NCI-H82 (cell line): ENCODE data around the gene RNF144A.

ENCODE experiments used
- DNase-seq: peaks from one replicate; lab custom pipeline; 2025; lab: John Stamatoyannopoulos, UW

RNF144A gene

GRCh38 chr2:6908291-6908690 is 8.9 kb upstream of the RNF144A start:
- DNase-seq = no peak

- DNase-seq = no peak
Observed at GRCh38 chr2:6909431-6910385, 7.5 kb upstream of the RNF144A start.

GRCh38 chr2:6911721-6912120 is 5.5 kb upstream of the RNF144A start:
- DNase-seq = no peak

GRCh38 chr2:6913415-6914157 is 3.6 kb upstream of the RNF144A start:
- DNase-seq = no peak

GRCh38 chr2:6914828-6915227 is 2.4 kb upstream of the RNF144A start:
- DNase-seq = no peak

- DNase-seq = no peak
Observed at GRCh38 chr2:6915399-6915798, 1.8 kb upstream of the RNF144A start.

GRCh38 chr2:6916224-6916623 is 988 bp upstream of the RNF144A start:
- DNase-seq = no peak

- DNase-seq = no peak
Observed at GRCh38 chr2:6916736-6917070, 509 bp upstream of the RNF144A start.

- DNase-seq = peak; percentile 68
Observed at GRCh38 chr2:6917761-6918421, 679 bp downstream of the RNF144A start.

- peak; percentile 37 for DNase-seq
Observed at GRCh38 chr2:6919901-6920742, 2.9 kb downstream of the RNF144A start.

GRCh38 chr2:6920743-6921064 is 3.5 kb downstream of the RNF144A start:
- DNase-seq = no peak

GRCh38 chr2:6921321-6921922 is 4.2 kb downstream of the RNF144A start:
- no peak for DNase-seq

- DNase-seq = no peak
Observed at GRCh38 chr2:6922201-6922656, 5.0 kb downstream of the RNF144A start.

- no peak for DNase-seq
Observed at GRCh38 chr2:6923319-6923718, 6.1 kb downstream of the RNF144A start.

GRCh38 chr2:6924101-6924923 is 7.1 kb downstream of the RNF144A start:
- no peak for DNase-seq

- DNase-seq = no peak
Observed at GRCh38 chr2:6924924-6925409, 7.8 kb downstream of the RNF144A start.

- no peak for DNase-seq
Observed at GRCh38 chr2:6926071-6926732, 9.0 kb downstream of the RNF144A start.

GRCh38 chr2:6927186-6927585 is 10.0 kb downstream of the RNF144A start:
- DNase-seq = peak; percentile 88

- DNase-seq = no peak
Observed at GRCh38 chr2:6927753-6928152, 10.5 kb downstream of the RNF144A start.

- DNase-seq = no peak
Observed at GRCh38 chr2:6928452-6928851, 11.2 kb downstream of the RNF144A start.
